ENCODE measurements around the gene ERVV-1. TPM values are rescaled to one million over a fixed set of nuclear protein-coding genes. Genes with fewer than 3 reads are reported as not detected.

The ERVV-1 gene
- total RNA-seq, 2 donors from 2014 or later: not detected

- Mint-ChIP-seq H3K4me3 (no peak overlapping the region), H3K9me3 (peaks cover 40% of the 10 kb centered on the region), H3K36me3 (ENCODE audit: low read depth) (peaks cover 76% of the 10 kb centered on the region), H3K27me3 (ENCODE audit: insufficient read depth) (peaks cover 7% of the 10 kb centered on the region), H3K27ac (no peak overlapping the region), H3K4me1 (peaks cover 8% of the 10 kb centered on the region)
- Histone ChIP-seq H3K27me3 (ENCODE audit: control insufficient read depth, insufficient read depth, low read length, poor library complexity, severe bottlenecking) (no peaks in the 10 kb centered on the region), H3K4me3 (ENCODE audit: low read length) (peak overlapping the region; percentile 43), H3K36me3 (ENCODE audit: control insufficient read depth, insufficient read depth, low read length) (peaks cover 62% of the 10 kb centered on the region), H3K9me3 (ENCODE audit: control insufficient read depth, low read length) (peaks cover 39% of the 10 kb centered on the region), H3K4me1 (ENCODE audit: control insufficient read depth, insufficient read depth, low read length) (no peaks in the 10 kb centered on the region), H3K9ac (ENCODE audit: extremely low read depth, low read length, poor library complexity, severe bottlenecking) (no peak overlapping the region), H3K27ac (ENCODE audit: low read depth, low read length) (no peak overlapping the region)
- TF ChIP-seq, protein P1, sequence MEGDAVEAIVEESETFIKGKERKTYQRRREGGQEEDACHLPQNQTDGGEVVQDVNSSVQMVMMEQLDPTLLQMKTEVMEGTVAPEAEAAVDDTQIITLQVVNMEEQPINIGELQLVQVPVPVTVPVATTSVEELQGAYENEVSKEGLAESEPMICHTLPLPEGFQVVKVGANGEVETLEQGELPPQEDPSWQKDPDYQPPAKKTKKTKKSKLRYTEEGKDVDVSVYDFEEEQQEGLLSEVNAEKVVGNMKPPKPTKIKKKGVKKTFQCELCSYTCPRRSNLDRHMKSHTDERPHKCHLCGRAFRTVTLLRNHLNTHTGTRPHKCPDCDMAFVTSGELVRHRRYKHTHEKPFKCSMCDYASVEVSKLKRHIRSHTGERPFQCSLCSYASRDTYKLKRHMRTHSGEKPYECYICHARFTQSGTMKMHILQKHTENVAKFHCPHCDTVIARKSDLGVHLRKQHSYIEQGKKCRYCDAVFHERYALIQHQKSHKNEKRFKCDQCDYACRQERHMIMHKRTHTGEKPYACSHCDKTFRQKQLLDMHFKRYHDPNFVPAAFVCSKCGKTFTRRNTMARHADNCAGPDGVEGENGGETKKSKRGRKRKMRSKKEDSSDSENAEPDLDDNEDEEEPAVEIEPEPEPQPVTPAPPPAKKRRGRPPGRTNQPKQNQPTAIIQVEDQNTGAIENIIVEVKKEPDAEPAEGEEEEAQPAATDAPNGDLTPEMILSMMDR (conservative IDR thresholded peaks at IDR 0.05): no peak
- DNase-seq: no peak
- WGBS, 2 experiments (ENCODE audit: insufficient coverage in 1 of 2, insufficient read length in 1 of 2): 88 to 96% methylated on average over 4 of the region's 4 CpGs
Measured at GRCh38 chr19:52987221-52987620, 26.5 kb upstream of the ERVV-1 start.

GRCh38 chr19:52988506-52988905 is 25.2 kb upstream of the ERVV-1 start:
- Mint-ChIP-seq H3K9me3 (peaks cover 40% of the 10 kb centered on the region), H3K36me3 (ENCODE audit: low read depth) (peaks cover 66% of the 10 kb centered on the region), H3K4me1 (peaks cover 9% of the 10 kb centered on the region), H3K27me3 (ENCODE audit: insufficient read depth) (peaks cover 14% of the 10 kb centered on the region), H3K4me3 (no peak overlapping the region), H3K27ac (no peak overlapping the region)
- H3K36me3 ChIP-seq (ENCODE audit: control insufficient read depth, insufficient read depth, low read length): peaks cover 56% of the 10 kb centered on the region
- WGBS, 2 experiments (ENCODE audit: insufficient coverage in 1 of 2, insufficient read length in 1 of 2): 81 to 93% methylated on average over 3 to 5 of the region's 5 CpGs
- H3K9ac ChIP-seq (ENCODE audit: extremely low read depth, low read length, poor library complexity, severe bottlenecking): no peak overlapping the region
- TF ChIP-seq, protein P1 (conservative IDR thresholded peaks at IDR 0.05): no peak
- H3K27me3 ChIP-seq (ENCODE audit: control insufficient read depth, insufficient read depth, low read length, poor library complexity, severe bottlenecking): no peaks in the 10 kb centered on the region
- DNase-seq: no peak
- H3K4me1 ChIP-seq (ENCODE audit: control insufficient read depth, insufficient read depth, low read length): no peaks in the 10 kb centered on the region
- H3K4me3 ChIP-seq (ENCODE audit: low read length): no peak overlapping the region
- H3K27ac ChIP-seq (ENCODE audit: low read depth, low read length): no peak overlapping the region
- H3K9me3 ChIP-seq (ENCODE audit: control insufficient read depth, low read length): peaks cover 39% of the 10 kb centered on the region

- Mint-ChIP-seq H3K27ac (no peak overlapping the region), H3K9me3 (peaks cover 27% of the 10 kb centered on the region), H3K4me3 (no peak overlapping the region), H3K27me3 (ENCODE audit: insufficient read depth) (peaks cover 29% of the 10 kb centered on the region), H3K4me1 (peaks cover 13% of the 10 kb centered on the region), H3K36me3 (ENCODE audit: low read depth) (peaks cover 43% of the 10 kb centered on the region)
- no peak for DNase-seq
- H3K27me3 ChIP-seq (ENCODE audit: control insufficient read depth, insufficient read depth, low read length, poor library complexity, severe bottlenecking): no peaks in the 10 kb centered on the region
- TF ChIP-seq, protein P1 (conservative IDR thresholded peaks at IDR 0.05): no peak
- no peak overlapping the region for H3K9ac ChIP-seq (ENCODE audit: extremely low read depth, low read length, poor library complexity, severe bottlenecking)
- no peak overlapping the region for H3K27ac ChIP-seq (ENCODE audit: low read depth, low read length)
- peaks cover 38% of the 10 kb centered on the region for H3K36me3 ChIP-seq (ENCODE audit: control insufficient read depth, insufficient read depth, low read length)
- no peak overlapping the region for H3K4me3 ChIP-seq (ENCODE audit: low read length)
- 88 to 95% methylated on average over 10 to 16 of the region's 16 CpGs for WGBS, 2 experiments (ENCODE audit: insufficient coverage in 1 of 2, insufficient read length in 1 of 2)
- no peaks in the 10 kb centered on the region for H3K4me1 ChIP-seq (ENCODE audit: control insufficient read depth, insufficient read depth, low read length)
- peaks cover 26% of the 10 kb centered on the region for H3K9me3 ChIP-seq (ENCODE audit: control insufficient read depth, low read length)
Measured at GRCh38 chr19:52990759-52991418, 22.8 kb upstream of the ERVV-1 start.

Data from endodermal cell (in vitro differentiated cells).